Esophagus muscularis mucosa (tissue), 4 donors: ENCODE data around the gene HES4. TPM values are rescaled to one million over a fixed set of nuclear protein-coding genes. Genes with fewer than 3 reads are reported as not detected.

Experiments
- DNase-seq: peaks from one replicate; pipeline ENCODE4 v3.0.0-alpha.2; 2017; ENCODE audit errors: extremely low spot score
- H3K27ac ChIP-seq, 4 donors: fragments of 200-600 bp; sonication (generic); replicated peaks in 1 of 4; 1 replicate in 3 of 4; 2 replicates in 1 of 4; pipeline ENCODE4 v1.5.1; 2016 to 2019; ENCODE audit warnings: mild to moderate bottlenecking in 1 of 4
- H3K27me3 ChIP-seq, 4 donors: fragments of 200-600 bp; sonication (generic); one replicate each; pipeline versions ENCODE4 v1.5.1 to v1.6.0; 2016 to 2019
- H3K36me3 ChIP-seq, 4 donors: fragments of 200-600 bp; sonication (generic); one replicate each; pipeline ENCODE4 v1.5.1; 2016 to 2019
- H3K4me1 ChIP-seq, 4 donors: fragments of 200-600 bp; sonication (generic); one replicate each; pipeline ENCODE4 v1.5.1; 2016 to 2019
- H3K4me3 ChIP-seq, 4 donors: fragments of 200-600 bp; sonication (generic); 1 replicate in 2 of 4; 2 replicates in 2 of 4; pipeline ENCODE4 v1.5.1; 2016 to 2019; ENCODE audit warnings: mild to moderate bottlenecking in 4 of 4, moderate library complexity in 1 of 4
- H3K9me3 ChIP-seq, 4 donors: fragments of 200-600 bp; sonication (generic); 1 replicate in 3 of 4; 2 replicates in 1 of 4; pipeline ENCODE4 v1.5.1; 2016 to 2019
- EP300 ChIP-seq: sonication (generic); formaldehyde crosslinking; IDR thresholded peaks from one replicate; pipeline ENCODE4 v1.6.1; 2017; ENCODE audit warnings: antibody characterized with exemption
- POLR2A ChIP-seq: fragments of 450-650 bp; IDR thresholded peaks from one replicate; pipeline ENCODE4 v1.6.1; 2017; ENCODE audit warnings: antibody characterized with exemption, moderate library complexity, mild to moderate bottlenecking, low read depth
- POLR2AphosphoS5 ChIP-seq, 2 donors: sonication (generic); formaldehyde crosslinking; IDR thresholded peaks; one replicate each; pipeline ENCODE4 v1.6.1; 2017; ENCODE audit warnings: antibody characterized with exemption in 2 of 2
- WGBS: methylation state at CpG from one replicate; pipeline ENCODE4 v1.1.5; 2018; 5-methylcytosine and 5-hydroxymethylcytosine counted together
- intact Hi-C: fragments of 100-400 bp; cut with DNase I; formaldehyde crosslinking; loops from one replicate; pipeline ENCODE4 v1.15.1; 2023
- total RNA-seq, 4 donors: library from RNA; depleted of rRNA; stranded (reverse); fragments of >200 nt; gene quantifications; one replicate each; pipeline versions ENCODE4 v1.1.0 to v1.2.1, GENCODE V29; 2016
- TF ChIP-seq, protein P1 (sequence below), 3 experiments: fragments of 200-600 bp in 2 of 3; fragments of 450-650 bp in 1 of 3; sonication (generic) in 2 of 3; IDR thresholded peaks; one replicate each; pipeline ENCODE4 v1.5.1; 2017 to 2019; ENCODE audit warnings: antibody characterized with exemption in 3 of 3, mild to moderate bottlenecking in 2 of 3, moderate library complexity in 1 of 3

Gene HES4
- total RNA-seq, 4 donors from 2014 or later = 37.8 to 90.4 (median 65.0) TPM

DNA sequence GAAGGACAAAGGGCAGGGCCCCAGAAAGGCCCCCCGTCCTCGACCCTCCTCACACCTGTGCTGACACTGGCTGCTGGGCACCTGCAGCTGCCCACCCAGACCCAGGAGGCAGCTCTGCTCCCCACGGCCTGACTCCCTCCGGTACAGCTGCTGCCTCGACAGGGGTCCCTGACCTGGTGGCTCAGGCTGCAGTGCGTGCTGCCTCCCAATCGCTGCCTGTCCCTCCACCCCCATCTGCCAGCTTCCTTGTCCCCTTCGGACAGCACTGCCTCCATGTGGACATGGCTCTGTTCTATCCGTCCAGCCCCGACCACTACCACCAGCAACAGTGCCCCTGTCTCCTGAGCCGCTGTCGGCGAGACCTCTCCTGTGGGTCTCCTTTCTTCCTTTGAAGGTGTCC, 45.0 kb downstream of the HES4 start:
- H3K36me3 ChIP-seq = peaks cover 58 to 74% (median 72%) of the 10 kb centered on the region in 4 donors
- H3K27ac ChIP-seq = no peak overlapping the region
- no peak for DNase-seq
- TF ChIP-seq, protein P1, sequence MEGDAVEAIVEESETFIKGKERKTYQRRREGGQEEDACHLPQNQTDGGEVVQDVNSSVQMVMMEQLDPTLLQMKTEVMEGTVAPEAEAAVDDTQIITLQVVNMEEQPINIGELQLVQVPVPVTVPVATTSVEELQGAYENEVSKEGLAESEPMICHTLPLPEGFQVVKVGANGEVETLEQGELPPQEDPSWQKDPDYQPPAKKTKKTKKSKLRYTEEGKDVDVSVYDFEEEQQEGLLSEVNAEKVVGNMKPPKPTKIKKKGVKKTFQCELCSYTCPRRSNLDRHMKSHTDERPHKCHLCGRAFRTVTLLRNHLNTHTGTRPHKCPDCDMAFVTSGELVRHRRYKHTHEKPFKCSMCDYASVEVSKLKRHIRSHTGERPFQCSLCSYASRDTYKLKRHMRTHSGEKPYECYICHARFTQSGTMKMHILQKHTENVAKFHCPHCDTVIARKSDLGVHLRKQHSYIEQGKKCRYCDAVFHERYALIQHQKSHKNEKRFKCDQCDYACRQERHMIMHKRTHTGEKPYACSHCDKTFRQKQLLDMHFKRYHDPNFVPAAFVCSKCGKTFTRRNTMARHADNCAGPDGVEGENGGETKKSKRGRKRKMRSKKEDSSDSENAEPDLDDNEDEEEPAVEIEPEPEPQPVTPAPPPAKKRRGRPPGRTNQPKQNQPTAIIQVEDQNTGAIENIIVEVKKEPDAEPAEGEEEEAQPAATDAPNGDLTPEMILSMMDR (IDR thresholded peaks at IDR 0.05) = no peak
- TF ChIP-seq EP300 (no peak), POLR2AphosphoS5 (IDR thresholded peaks at IDR 0.05) (no peak)
- H3K4me1 ChIP-seq = peaks cover 23 to 41% (median 30%) of the 10 kb centered on the region in 4 donors
- no peaks in the 10 kb centered on the region for H3K9me3 ChIP-seq
- H3K27me3 ChIP-seq = no peaks in the 10 kb centered on the region
- H3K4me3 ChIP-seq = no peak overlapping the region
- 84% methylated on average over 13 of the region's 13 CpGs for WGBS
- intact Hi-C loops = no loop called here

DNA sequence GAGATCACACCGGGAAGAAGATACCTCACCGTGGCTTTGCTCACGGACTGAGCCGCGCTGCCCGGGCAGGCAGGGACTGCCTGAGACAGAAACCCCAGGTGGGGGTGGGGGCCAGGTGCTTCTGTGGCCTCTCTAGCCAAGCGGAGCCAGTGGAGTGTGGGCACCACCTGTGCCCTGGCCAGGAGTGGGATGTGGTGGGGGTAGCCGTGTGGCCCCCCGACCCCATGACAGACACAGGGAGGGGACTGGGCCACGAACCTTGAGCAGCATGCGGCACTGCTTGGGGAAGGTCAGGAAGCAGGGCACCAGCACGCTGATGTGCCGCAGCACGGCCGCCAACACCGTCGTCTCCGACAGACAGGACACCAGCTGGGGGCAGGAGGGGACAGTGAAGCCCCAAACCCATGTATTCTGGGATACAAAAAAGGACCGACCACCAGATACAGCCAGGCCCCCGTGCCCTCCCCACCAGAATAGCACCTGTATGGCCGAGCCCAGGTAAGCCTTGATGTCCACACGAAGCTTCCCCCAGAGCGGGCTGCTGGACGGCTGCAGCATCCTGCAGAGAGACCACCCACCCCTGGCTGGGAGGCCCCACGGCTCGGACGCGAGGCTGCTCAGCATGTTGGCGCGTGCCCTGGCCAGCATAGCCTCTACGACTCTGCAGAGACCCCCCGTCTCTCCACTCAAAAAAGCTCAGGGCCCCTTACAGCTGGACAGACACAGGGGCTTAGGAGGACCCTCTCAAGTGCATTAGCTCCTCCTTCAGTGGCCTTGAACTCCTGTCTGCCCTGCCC, 46.2 kb downstream of the HES4 start:
- 85% methylated on average over 21 of the region's 32 CpGs for WGBS
- no peaks in the 10 kb centered on the region for H3K9me3 ChIP-seq
- H3K4me3 ChIP-seq = no peak overlapping the region
- no peak for DNase-seq
- H3K27me3 ChIP-seq = no peaks in the 10 kb centered on the region
- intact Hi-C loops = no loop called here
- H3K4me1 ChIP-seq = peaks cover 16 to 33% (median 23%) of the 10 kb centered on the region in 4 donors
- H3K36me3 ChIP-seq = peaks cover 60 to 86% (median 84%) of the 10 kb centered on the region in 4 donors
- no peak for TF ChIP-seq EP300
- TF ChIP-seq POLR2A = no peak
- no peak for TF ChIP-seq POLR2AphosphoS5 (IDR thresholded peaks at IDR 0.05)
- TF ChIP-seq, protein P1 (IDR thresholded peaks at IDR 0.05) = no peak
- no peak overlapping the region for H3K27ac ChIP-seq

DNA sequence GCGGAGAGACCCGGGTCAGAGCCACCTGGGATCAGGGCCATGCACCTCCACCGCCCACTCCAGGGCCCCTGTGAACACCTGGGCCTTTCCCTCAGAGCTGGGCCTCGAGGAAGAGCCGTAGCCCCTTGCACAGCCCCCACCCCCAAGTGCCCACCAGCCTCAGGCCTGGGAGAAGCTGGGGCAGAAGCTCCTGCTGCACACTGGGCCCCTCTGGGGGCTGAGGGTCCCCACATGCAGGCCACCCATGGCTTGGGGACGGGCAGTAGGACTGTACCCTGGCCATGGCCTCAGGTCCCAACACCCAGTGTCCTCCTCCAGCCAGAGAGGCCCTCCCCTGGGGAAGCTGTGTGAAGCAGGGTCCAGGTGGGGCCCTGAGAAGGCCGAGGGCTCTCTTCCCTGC, 47.3 kb downstream of the HES4 start:
- Histone ChIP-seq H3K36me3 (peaks cover 71 to 97% (median 95%) of the 10 kb centered on the region in 4 donors), H3K9me3 (no peaks in the 10 kb centered on the region), H3K4me3 (no peak overlapping the region), H3K4me1 (peaks cover 7 to 21% (median 12%) of the 10 kb centered on the region in 4 donors), H3K27me3 (no peaks in the 10 kb centered on the region), H3K27ac (no peak overlapping the region)
- 89% methylated on average over 5 of the region's 7 CpGs for WGBS
- TF ChIP-seq, protein P1 (IDR thresholded peaks at IDR 0.05) = no peak
- TF ChIP-seq EP300 = no peak
- intact Hi-C loops = no loop called here
- DNase-seq = no peak

DNA sequence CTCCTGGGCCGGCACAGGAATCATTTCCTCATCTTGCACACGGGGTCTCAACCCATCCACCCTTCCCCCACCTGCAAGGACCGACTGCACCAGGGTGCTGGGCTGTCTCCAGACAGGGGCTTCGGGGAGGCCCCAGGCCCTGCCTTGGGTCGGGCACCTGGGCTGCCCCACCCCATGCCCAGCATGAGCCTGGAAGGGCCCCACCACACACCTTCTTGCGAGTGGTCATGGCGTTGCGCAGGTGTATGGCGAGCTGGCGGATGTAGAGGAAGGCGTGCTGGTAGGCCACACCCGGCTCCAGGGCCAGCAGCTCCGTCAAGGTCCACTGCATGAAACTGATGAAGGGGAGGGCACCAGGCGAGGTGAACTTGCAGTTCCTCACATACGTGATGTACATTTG, 47.7 kb downstream of the HES4 start:
- DNase-seq = no peak
- intact Hi-C loops = no loop called here
- peaks cover 75 to 100% (median 99%) of the 10 kb centered on the region in 4 donors for H3K36me3 ChIP-seq

More for the DNA sequence above, 47.7 kb downstream of the HES4 start:
- Histone ChIP-seq H3K4me1 (peaks cover 3 to 17% (median 8%) of the 10 kb centered on the region in 4 donors), H3K27me3 (no peaks in the 10 kb centered on the region), H3K27ac (no peak overlapping the region), H3K4me3 (no peak overlapping the region), H3K9me3 (no peaks in the 10 kb centered on the region)
- WGBS = 94% methylated on average over 7 of the region's 15 CpGs
- TF ChIP-seq EP300 (no peak), POLR2A (no peak), POLR2AphosphoS5 (IDR thresholded peaks at IDR 0.05) (no peak)
- TF ChIP-seq, protein P1 (IDR thresholded peaks at IDR 0.05) = no peak
